ENCODE data around the gene PRKCE.

DNA sequence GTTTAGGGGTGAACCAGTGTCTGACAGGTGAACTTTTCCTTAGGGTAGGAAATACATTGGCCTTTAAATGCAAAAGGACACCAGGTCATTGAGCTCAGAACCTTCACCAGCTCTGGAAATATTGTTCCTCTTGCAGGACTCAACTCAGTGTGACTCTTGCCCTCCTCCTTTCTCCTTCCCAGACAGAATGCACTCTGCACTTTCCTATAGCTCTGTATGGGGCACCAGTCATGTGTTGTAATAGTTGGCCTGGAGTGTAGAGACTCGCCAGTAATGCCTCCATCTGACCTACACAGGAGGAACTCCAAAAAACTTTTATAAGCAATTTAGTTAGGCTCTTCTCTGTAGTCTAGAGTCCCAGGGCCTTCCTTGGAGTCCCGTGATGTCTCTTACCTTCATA, 397.2 kb downstream of the PRKCE start:
- TF ChIP-seq, protein P1, sequence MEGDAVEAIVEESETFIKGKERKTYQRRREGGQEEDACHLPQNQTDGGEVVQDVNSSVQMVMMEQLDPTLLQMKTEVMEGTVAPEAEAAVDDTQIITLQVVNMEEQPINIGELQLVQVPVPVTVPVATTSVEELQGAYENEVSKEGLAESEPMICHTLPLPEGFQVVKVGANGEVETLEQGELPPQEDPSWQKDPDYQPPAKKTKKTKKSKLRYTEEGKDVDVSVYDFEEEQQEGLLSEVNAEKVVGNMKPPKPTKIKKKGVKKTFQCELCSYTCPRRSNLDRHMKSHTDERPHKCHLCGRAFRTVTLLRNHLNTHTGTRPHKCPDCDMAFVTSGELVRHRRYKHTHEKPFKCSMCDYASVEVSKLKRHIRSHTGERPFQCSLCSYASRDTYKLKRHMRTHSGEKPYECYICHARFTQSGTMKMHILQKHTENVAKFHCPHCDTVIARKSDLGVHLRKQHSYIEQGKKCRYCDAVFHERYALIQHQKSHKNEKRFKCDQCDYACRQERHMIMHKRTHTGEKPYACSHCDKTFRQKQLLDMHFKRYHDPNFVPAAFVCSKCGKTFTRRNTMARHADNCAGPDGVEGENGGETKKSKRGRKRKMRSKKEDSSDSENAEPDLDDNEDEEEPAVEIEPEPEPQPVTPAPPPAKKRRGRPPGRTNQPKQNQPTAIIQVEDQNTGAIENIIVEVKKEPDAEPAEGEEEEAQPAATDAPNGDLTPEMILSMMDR (conservative IDR thresholded peaks at IDR 0.05): no peak
- TF ChIP-seq EZH2 (IDR thresholded peaks at IDR 0.05; ENCODE audit: low read depth): no peak
